ENCODE data around the gene ITGB4.

ITGB4 gene

DNA sequence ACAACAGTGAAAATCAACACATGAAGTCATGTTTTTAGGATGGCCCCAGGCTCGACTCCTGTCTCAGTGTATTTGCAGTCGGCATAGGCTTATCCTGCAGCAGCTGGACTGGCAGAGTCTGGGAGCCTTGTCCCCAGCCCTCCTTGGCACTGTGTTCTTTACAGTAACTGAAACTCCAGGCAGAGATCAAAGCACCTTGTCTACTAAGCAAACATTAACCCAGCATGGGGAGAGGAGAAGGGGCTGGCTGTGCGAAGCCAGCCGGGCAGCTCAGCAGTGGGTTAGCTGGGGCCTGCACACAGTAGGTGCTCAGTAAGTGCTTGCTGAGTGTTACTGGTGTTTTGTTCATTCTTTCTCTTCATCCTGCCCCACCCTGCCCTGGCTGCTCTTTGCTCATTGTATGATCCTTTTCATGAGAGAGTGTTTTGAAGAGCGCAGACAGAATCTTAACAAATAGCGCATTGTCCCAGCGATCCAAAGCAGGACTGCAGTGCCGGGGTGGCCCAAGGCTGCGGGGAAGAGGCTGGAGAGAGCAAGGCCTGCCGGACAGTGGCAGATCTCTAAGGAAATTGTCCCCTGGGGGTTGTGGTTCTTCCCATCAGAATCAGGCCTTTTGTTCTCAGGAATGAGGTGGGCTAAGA lies 23.5 kb upstream of the ITGB4 start:
- DNase-seq = no peak

GRCh38 chr17:75698659-75699058 lies 22.6 kb upstream of the ITGB4 start:
- DNase-seq = no peak

GRCh38 chr17:75701288-75701687 lies 20.0 kb upstream of the ITGB4 start:
- no peak for DNase-seq

- no peak for DNase-seq
Measured at GRCh38 chr17:75703191-75703590, 18.1 kb upstream of the ITGB4 start.

DNA sequence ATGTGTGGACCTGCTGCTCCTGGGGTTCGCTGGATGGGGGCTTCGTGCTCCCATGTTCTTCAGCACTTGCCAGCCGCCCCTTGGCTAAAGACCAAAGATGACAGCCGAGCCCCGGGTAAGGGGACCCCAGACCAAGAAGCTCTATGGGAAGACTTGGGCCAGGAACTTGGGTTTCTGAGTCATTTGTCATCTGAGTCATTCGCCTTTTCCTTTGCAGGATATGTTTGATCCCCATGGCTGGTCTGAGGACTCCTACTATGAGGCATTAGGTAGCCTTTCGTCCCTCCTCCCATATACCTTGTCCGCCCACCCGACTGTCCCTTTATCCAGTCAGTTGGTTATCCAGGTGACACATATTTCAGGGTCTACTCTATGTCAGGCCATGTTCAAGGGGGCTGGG lies 17.7 kb upstream of the ITGB4 start:
- DNase-seq = no peak

DNA sequence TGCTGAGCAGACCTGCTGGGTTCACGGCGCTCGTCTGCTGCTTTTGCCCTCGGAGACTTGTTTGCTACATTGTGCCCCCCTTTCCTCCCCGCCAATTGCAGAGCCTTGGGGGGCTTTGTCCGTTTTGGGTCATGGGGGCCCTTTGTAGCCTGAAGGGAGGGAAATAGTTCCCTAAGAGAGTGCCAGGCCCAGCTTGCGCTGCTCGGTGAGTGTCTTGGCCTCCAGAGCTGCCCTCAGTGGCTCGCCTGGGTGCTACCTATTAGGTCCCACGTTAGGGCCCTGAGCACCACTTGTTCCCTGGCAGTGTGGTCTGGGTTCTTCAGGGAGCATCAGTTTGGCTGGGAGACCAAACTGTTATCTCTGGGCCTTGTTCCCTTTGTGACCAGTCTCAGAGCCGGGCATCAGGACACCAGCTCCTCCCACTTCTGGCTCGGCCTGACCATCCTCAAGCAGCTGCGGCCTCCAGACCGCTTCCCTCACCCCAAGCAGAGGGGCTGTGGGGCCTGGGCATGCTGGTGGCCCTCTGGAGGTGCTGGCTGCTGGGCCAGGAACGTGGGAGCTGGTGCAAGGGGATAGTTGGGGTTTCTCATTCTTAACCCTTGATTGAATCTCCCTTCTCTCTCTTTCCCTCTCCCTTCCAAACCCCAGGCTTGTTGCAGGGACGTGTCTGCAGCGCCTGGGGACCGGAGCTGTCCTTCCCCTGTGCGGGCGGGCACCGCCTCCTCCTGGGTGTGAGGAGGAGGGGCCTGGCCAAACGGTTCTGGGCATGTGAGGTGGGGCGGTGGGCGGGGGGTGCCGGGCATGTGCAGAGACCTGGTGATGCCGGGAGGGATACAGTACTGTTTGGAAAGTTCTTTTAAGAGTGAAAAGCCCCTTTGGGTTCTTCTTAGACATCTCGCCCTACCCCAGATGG lies 16.0 kb upstream of the ITGB4 start:
- no peak for DNase-seq

DNA sequence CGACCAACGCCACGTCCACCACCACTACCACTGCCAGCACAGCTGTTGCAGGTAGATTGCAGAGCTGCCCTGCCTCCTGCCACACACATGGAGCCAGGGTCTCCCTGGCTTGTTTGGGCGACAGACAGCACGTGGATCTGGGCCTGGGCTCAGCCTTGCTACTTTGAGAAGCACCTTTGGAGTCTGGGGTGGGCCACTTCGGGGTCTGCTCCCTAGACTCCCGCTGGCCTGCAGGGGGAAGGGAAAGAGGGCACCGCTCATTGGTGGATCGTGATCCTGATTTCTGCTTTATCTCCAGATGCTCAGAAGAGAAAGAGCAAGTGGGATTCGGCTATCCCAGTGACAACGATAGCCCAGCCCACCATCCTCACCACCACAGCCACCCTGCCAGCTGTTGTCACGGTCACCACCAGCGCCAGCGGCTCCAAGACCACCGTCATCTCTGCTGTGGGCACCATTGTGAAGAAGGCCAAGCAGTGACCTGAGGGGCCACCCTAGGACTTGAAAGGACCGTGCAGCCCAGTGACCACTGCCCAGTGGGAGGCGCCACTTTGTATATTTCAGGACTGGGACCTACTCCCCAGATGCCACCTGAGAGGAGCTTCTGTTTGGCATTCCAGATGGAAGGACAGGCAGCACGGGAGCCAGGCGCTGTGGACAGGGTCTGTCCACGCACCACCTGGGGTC lies 15.1 kb upstream of the ITGB4 start:
- no peak for DNase-seq

- no peak for DNase-seq
Measured at GRCh38 chr17:75707079-75707571, 14.1 kb upstream of the ITGB4 start.

DNA sequence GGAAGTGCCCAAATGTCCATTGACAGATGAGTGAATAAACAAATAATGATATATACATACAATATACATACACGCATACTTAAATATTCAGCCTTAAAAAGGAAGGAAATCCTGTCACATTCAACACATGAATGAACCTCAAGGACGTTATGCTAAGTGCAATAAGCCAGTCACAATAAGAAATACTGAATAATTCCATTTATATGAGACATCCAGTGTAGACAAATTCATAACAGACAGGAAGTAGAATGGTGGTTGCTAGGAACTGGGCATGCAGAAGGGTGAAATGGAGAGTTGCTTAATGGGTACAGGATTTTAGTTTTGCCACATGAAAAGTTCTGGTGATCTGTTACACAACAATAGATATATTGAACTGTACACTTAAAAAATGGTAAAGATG lies 8.8 kb upstream of the ITGB4 start:
- peak in 1 of 2 donors; percentile 3 for DNase-seq

DNA sequence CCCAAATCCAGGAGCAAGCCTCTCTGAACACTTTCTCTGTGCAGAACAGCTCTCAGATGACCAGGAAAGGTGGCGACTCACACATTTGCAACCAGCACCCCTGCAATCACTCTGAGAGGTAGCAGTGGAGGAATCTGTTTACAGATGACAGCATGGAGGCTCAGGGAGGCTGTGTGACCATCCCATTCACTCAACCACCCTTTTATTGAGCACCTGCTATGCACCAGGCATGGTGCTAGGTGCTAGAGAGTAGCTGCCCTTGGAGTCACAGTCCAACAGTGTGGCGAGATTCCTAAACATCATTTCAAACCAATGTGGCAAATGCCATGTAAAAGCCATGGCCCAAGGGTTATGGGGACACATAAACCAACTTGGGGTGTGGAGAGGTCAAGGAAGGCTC lies 1.5 kb upstream of the ITGB4 start:
- no peak for DNase-seq

- DNase-seq = no peak
Measured at GRCh38 chr17:75721463-75722011, 278 bp downstream of the ITGB4 start.

DNA sequence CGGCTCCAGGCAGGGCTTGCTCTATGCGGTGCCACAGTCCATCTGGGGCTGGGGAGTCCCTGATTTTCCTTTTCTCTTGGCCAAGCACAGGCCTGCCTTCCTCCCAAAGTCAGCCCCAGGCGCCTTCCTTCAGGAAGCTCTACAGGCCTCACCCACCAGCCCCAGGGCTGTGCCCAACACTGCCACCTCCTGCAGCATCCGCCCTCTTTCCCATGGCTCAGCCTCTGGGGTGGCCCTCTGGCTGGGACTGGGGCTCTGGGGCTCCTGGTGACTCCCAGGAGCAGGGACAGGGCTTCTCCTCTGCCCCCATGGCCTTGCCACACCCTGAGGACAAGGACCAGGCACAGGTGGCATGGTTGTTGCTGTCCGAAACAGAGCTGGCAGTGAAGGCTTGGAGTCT lies 817 bp downstream of the ITGB4 start:
- DNase-seq = no peak

- no peak for DNase-seq
Measured at GRCh38 chr17:75722542-75723095, 1.4 kb downstream of the ITGB4 start.

- peak; percentile 11 to 41 for DNase-seq
Measured at GRCh38 chr17:75723171-75723930, 2.1 kb downstream of the ITGB4 start.

DNA sequence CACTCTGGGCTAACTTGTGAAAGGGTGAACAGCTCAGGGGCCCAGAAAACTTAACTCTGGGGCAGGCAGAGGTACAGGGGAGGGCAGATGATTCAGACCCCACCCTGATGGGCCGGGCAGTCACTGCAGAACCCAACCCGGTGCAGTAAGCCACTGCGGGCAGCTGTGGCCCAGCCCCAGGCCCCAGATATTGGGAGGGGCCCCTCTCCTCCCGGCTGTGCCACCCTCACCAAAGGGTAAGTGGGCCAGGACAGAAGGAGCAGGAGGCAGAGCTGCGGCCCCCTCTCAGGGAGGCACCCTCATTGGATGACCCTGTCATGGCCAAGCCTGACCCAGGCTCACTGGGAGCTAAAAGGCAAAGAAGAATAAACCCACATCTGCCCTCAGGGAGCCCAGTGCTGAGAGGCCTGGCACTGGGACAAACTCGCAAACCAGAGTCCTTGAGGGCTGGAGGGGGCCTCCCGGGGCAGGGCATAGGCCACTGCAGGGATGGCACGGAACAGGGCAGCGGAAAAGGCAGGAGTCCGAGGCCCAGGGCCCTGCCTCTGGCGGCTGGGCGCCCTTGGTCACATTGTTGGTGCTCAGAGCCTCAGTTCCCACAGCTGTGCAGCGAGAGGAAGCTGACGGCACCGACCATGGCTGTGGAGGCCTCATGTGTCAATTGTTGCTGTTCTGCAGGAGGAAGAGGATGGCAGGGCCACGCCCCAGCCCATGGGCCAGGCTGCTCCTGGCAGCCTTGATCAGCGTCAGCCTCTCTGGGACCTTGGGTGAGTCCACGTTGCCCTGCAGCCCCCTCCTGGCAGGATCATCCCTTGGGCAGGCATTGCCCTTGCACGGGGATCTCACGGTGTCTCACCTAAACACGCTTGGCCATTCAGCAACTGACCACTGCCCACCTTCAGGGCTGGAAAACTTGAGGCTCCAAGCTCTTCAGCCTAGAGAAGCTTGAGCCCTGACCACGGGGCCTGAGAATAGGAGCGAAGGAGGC lies 3.1 kb downstream of the ITGB4 start:
- no peak for DNase-seq

- DNase-seq = no peak
Measured at GRCh38 chr17:75725504-75725903, 4.2 kb downstream of the ITGB4 start.

GRCh38 chr17:75727391-75727790 lies 6.1 kb downstream of the ITGB4 start:
- DNase-seq = no peak

GRCh38 chr17:75729351-75729750 lies 8.1 kb downstream of the ITGB4 start:
- DNase-seq = no peak

DNA sequence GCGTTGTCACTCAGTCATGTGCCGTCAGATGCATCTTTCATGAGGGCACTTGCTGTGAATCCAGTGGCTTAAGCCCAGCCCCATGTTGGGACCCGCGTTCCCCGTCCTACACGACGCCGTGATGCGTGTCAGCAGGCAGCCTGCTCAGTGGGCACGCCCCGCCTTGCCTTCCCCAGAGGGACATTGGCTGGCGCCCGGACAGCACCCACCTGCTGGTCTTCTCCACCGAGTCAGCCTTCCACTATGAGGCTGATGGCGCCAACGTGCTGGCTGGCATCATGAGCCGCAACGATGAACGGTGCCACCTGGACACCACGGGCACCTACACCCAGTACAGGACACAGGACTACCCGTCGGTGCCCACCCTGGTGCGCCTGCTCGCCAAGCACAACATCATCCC lies 8.8 kb downstream of the ITGB4 start:
- no peak for DNase-seq

DNA sequence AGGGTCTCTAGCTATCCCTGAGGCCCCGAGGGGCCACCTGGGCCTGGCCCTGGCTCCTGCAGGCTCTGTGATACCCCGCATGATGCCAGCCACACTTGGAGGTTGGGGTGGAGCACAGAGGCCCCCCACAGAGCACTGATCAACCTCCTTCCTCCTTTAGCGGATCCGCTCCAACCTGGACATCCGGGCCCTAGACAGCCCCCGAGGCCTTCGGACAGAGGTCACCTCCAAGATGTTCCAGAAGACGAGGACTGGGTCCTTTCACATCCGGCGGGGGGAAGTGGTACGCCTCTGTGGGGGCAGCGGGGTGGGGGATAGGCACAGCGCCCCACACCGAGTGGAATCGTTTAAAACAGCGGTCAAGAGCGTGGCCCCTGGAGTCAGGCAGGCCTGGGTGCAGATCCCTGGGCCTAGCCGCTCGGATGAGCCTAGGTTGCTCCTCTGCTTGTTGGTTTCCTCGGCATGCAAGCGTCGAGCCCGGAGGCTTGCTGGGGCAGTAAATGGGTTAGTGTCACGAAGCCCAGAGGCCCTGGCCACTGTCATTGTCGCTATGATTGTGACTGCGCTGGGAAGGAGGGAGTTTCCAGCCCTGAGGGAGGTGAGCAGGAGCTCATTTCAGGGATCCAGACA lies 9.9 kb downstream of the ITGB4 start:
- no peak for DNase-seq
